Activated T-cell treated with anti-CD3 and anti-CD28 coated beads for 48 hours (primary cell): ENCODE data around the gene WWOX.
"Not testable (repeated sequence)": the region's sequence is repeated elsewhere in the genome, so short reads cannot be mapped to it uniquely, and the experiment has no call there.

ENCODE experiments used
- DNase-seq: peaks from one replicate; pipeline ENCODE4 v3.0.0-alpha.2; 2020; ENCODE audit warnings: low read depth

WWOX gene

DNA sequence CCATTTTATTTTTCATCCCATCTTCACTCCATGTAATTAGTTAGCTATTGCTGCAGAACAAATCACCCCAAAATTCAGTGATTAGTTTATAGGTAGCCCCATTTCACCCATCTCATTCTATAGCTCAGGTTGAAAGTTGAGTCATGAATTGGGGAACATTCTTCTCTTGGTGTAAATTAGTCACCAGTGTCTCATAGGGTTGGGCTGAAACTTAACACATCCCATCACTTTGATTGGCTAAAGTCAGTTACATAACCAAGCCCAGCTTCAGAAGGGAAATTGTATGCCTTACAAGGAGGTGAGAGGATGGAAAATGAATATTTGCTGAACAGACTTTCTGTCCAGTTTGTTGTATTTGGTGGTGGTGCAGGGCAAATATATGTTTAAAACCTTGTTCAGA, 477.5 kb downstream of the WWOX start:
- no peak for DNase-seq

DNA sequence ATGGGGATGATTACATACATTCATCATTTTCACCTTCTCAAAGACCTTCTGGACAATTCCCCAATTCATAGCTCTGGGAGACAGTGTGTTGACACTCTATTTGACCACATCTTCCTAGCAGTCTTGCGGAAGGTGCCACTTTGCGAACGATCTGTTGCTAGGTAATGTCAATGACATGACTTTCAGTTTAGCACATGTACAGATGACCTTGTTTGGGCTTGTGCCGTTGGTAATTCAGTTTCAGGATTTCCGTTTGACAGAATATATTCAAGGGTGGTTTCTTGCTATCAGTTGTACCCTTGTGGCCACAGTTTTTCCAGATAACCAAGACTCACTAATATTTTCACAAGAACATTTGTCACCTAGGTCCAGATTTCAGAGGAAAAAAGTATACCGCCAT, 478.2 kb downstream of the WWOX start:
- DNase-seq = no peak

DNA sequence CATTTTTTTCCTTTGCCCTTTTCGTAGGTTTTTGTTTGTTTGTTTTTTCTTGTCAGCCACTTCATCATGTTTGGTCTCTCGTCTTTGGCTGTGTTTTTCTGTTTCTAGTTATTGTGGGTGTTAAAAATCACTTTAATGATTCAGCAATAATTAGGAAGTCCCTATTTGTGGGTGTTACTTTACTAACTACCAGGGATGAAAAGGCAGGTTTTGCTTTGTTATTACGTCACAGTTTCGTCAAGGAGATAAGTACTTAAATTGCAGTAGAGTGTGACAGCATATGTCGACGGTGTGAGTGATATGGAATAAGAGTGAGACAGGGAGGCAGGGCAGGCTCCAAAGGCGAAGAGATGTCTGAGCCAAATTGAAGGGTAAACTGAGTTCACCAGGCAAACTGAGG, 479.6 kb downstream of the WWOX start:
- no peak for DNase-seq

DNA sequence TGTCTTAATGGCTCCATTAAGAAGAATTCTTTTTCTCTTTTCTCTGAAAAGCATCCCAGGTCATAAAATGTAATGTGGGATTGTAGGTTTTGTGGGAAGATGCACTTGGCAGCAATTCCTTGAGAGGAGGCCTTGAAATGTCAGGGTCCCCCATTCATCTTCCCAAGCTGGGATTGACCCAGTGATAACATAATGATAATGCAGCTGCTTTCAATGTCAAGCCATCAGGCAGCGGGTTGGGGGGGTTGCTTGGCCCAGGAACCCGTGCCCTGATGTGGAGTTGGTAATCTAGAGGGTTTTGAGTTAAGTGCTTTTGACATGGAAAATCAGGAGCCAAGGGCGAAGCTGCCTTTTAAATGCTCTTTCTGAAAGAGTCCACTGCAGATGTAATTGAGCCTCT, 484.0 kb downstream of the WWOX start:
- DNase-seq = no peak

DNA sequence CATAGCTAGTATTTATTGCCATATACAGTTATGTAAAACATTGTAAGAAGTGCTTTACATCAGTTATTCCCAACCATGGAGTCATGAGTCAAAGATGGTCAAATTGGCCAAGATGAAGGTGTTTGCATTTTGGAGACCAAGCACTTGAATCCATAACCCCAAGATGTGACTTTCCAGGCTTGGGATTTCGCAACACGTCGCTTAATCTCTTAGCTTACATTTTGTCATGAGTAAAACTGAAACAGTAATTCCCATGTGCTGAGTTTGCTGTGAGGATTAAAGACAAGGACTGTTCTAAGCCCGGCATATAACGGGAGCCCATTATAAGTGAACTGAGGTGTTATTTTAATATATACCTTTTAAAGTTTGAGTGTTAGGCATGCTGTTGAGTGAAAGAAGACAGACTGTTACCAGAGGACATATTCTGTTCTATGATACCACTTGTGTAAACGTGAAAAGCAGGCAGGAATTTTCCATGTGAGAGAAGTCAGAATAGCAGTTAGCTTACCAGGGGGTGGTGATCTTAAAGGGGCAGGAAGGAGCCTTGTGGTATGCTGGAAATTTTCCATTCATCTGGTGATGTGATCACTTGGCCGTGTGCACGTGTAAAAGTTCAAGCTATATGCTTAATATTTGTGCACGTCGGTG, 484.9 kb downstream of the WWOX start:
- DNase-seq = no peak

DNA sequence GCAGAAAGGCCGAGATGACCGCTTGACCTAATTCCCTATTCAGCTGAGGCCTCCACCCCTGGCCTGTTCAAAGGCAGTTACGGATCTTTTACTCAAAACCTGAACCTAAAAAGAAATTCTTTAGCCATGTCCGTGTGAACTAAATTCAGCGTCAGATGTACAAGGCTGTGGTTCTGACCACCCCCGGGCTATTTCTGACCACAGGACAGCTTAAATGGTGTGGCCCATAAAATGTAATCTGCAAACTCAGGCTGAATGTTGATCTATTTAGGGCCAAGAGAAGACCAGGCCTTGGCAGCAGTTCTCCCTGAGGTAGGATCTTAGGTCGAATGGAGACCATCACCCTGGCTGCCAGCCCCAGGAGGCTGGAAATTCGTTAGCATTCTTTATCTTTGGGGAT, 485.5 kb downstream of the WWOX start:
- DNase-seq = no peak

DNA sequence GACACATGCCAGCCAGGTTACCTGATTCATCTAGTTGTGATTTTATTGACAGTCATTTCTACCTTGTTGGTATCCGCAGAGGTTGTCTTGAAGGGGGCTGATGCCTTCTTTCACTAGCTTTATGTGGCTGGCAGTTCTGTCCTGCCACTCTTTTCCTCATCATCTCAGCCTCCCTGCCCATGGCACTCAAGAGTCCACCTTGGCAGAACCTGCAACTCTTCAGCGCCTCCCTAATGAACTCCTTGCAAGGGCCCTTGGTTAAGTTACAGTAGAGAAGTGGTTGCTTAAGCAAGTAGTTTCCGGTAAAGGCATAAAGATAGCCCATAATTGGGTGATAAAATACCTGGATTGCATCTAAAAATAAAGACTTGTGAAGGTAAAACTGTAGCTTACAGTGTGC, 489.9 kb downstream of the WWOX start:
- no peak for DNase-seq

DNA sequence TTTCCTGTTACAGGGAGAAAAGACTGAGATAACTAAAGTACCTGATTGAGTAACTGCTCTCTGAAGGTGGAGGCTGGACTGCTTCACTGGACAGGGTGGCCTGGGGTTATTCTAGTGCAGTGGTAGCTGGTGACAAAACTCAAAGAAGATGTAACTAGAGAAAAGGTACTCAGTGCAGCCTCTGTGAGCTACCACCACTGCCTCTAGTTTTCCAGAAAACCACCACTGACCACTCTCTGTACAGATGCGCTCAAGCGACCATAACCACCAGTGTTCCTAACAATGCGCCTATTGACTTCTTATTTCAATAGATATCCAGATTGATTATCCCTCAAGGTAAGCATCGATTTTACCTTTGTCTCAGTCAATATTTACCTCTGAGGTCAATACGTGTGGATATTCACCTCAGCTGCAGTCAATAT, 492.2 kb downstream of the WWOX start:
- no peak for DNase-seq

DNA sequence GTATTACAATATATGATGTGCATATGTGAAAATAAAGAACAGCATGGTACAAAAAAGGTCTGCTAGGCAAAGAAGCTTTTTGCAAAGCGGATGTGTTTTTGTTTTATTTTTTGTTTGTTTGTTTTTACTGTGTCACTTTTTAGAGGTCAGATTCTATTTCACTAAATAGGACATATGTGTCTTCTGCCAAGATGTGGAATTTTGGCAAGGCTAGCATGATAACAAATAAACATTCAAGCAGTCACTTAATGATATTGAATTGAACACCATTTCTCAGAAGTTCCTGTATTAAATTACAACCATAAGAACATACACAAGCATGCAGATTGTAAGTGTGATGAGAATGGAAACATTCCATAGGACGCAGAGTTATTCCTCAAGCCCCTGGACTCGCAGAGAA, 492.7 kb downstream of the WWOX start:
- DNase-seq = no peak

DNA sequence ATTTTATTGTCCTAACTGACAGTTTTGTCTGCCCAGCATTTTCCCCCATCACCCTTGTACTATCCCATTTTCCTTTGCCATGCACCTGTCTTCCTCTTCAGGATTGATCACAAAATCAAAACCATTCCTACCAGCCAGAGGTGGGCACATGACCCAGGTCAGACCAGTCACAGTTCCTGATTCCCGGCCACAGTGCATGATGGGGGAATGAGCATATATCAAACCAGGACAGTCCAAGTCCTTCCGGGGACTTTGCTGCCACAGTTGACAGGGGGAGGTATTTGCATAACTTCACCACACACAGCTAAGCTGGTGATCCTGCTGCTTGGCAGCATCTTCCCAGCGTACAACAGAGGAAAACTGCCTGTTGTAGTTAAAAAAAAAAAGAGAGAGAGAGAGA, 493.9 kb downstream of the WWOX start:
- no peak for DNase-seq

DNA sequence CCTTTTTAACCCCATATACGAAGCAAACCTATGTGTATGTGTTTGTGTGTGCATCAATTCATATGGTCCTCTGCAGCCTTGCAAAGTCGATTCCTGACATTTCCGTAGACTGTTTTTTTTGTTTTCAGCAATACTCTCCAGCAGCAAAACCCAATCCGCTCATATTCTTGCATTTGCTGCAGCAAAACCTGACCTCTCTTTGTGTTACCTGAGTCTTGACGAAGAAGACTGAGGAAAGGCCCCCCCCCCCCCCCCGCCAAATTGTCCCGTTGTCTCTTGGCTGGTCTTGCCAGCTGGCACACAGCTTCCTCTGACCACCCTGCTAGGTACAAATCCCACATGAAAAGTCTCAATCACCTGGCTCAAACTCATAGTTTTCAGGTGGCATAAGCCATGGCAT, 494.7 kb downstream of the WWOX start:
- DNase-seq = no peak

DNA sequence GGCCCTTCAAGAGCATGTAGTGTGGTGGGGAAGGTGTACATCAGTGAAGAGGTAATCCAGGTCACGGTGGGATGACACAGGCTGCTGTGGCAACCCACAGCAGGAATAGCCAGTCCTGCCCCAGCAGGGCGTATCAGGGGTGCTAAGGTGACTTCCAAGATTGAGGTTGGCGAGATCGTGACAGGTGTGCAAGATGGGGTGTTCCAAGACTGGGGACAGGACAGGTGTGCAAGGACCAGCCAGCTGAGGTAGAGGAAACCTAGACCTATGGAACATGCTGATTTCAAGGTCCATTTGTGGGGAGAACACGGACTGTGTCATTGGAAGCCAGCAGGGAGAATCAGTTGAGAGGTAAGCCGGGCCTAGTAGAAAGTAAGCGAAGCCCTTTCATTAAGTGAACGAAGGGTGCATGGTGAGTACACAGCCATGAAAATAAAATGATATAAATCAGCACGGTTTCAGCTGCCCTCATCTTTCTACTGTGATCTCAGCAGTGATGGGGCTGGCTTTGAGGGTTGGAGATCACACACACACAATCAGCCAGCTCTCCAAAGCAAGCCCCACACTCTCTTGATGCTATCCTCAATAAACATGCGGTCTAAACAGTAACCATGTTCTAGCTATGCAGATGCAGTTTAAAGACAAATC, 497.0 kb downstream of the WWOX start:
- no peak for DNase-seq

DNA sequence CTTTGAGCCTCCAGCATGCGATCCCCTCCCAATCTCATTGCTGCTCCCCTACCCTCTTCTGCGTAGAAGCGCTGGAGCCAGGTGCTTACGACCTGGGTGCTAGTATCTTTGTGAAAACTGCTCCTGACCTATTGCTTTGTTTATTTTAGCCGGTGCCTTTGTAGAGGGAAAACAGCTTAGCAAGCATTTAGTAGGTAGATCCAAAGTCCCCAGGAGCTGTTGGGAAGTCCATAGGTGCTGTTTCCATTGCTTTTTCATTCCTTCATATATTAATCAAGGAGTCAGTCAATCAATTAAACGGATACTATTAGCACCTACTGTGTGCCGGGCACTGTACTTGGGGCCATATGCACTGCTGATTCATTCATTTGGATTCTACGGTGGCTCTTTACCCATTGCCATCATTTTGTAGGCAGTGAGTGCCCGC, 497.6 kb downstream of the WWOX start:
- DNase-seq = no peak

DNA sequence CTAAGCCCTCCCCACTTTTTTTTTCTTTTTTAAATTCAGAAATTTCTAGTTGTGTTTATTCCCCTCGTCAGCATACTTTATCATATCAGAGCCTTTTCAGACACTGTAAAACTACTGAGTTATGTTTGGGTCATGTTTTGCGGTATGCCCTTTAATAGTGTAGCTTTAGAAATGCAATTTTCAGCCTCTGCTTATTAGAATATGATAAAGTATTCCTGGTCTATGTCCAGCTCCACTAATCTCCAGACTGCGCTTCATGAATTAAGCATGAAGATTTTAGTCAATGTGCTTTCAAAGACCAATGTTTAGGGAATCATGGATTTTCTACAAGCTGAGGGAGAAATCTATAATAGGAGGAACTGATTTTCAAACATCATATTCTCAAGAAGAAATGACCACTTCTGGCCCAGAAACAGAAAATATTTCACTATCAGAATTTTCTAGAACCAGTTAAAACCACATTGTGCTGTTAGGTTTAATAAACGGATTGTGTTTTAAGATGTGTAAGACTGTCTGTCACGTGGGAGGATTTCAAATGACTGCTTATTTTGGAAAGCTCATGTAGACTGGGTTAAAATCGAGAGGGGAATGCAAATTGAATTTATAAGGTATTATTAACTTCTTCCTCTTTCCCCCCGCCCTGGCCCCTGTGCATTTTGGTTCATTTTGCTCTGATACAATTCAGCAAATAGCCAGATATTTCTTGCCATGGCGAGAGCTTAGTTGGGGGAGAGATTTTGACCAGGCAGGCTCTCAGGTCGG, 498.5 kb downstream of the WWOX start:
- DNase-seq = no peak

DNA sequence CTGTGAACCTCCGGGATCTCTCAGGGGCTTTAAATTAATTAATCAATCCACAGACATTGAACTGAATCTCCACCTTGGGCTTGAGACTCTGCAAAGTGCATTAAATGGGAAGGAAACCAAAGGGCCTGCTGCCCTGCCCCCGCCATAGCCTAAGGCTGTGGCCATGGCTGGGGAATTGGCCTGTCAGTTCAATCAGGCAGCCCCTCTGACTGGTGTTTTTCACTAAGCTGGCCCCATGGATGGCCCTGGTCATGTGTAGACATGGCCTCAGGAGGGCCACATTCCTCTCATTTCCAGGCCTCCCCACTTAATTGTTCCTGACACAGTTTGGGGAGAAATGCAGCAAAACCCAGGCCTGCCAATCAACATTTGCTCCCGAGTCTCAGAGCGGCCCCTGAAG, 499.8 kb downstream of the WWOX start:
- DNase-seq = no peak

DNA sequence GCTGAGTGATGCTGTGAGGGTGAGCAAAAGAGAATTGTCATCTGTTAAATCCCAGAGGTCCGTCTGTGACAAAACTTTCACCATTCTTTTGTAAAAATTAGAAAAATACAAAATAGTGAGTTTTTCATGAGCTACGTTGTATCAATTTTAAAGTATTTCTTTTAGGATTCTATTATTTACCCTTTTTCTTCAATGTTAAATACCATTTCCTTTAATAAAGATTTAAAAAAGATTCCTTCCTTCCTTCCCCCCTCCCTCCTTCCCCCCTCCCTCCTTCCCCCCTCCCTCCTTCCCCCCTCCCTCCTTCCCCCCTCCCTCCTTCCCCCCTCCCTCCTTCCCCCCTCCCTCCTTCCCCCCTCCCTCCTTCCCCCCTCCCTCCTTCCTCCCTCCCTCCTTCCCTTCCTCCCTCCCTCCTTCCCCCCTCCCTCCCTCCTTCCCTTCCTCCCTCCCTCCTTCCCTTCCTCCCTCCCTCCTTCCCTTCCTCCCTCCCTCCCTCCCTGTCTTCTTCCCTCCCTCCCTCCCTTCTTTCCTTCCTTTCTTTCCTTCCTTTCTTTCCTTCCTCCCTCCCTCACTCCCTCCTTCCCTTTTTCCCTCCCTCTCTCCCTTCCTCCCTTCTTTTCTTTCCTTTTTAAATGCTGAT, 505.1 kb downstream of the WWOX start:
- not testable (repeated sequence) for DNase-seq

DNA sequence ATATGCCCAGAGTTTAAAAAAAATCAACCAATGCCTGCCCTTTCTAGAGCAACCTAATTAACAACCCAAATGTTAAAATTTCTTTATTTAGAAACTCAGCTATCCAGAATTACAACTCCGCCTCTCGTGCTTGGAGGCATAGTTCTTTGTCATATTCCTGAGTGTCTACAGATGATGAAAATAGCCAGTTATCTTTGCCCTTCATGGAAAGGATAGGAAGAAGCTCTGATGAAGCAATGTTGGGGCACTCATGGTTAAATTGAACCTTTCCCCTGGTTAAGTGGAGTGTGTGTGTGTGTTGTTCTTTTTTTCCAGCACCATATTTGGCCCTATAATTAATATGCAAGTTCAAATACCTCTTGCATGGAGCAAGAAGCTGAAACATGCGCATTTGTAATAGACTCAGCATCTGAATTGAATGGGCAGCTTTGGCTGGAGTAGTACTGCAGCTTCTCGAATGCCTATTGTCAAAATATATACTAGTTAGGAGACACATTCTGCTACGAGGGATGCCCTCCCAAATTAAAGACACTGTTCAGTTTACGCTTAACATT, 506.2 kb downstream of the WWOX start:
- no peak for DNase-seq

DNA sequence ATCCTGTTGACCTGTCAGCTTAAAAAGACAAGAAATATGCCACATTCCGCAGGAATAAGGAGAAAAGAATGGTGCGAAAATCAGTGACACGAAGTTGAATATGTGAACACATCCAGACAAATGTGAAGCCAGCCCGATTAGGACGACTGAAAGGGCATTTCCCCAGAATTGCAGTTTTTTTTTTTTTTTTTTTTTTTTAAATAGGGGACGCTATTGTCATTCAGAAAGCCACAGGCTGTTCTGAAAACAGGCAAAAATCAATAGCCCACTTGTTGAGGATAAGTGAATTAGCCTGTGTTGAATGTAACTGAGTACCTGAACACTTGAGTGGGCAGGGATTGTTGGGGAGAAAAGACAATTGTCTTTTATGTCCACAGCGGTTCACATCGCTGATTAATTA, 507.1 kb downstream of the WWOX start:
- DNase-seq = no peak

DNA sequence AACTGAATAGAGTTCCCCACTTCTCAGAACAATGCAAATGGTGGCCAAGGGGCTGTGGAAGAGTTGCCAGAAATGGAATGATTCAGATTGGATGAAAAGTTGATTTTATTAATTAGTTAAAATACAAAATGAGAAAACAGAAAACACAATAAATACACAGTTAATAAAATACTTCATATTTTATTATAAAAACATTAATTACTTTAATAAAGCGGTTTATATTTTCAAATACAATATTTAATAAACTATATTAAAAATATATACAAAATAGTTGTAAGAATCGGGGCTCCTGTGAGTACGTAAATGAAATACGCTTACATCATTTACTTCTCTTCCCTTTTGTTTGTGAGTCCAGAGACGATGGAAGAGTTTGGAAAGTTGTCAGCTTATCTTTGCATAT, 507.6 kb downstream of the WWOX start:
- DNase-seq = no peak

DNA sequence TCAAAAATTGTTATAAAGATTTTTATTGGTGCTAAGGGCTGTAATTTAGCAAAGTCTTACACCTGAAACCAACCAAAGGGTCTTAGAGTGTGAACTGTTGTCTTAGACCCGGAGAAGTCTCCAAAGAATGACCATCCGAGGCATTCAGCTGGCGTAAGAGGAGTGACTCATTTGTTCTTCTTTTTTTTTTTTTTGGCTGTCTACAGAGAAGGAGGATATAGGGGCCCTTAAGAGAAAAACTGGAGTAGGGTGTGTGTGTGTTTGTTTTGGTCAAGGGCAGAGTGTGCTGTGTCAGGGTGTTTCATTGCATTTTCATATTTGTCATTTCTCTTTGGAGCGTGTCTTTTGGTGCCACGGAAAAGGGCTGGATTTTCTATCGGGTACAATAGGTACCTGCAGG, 508.0 kb downstream of the WWOX start:
- DNase-seq = no peak

DNA sequence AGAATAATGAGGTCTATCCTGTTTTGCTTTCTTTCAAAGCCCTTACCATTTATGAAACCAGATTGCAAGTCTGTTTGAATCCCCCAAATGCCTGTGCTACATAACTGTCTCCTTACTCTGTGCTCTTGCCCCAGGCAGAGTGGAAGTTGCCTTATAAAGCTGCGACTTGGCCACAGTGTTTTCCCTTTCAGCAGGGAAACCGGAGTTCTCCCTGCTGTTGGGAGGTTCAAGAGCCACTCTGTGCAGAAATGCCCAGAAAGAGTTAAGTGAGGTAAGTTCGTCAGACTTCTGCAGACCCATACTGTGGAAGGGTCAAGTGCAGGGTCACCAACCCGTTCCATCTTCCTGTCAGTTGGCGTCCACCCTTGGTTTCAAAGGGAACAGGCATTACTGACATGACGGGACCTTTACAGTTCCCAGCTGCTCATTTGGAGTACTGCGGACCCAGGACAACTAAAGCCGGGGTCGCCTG, 508.9 kb downstream of the WWOX start:
- no peak for DNase-seq
